Smooth muscle cell of the pulmonary artery (primary cell): ENCODE measurements around the gene BCL10. TPM values are rescaled to one million over a fixed set of nuclear protein-coding genes. Genes with fewer than 3 reads are reported as not detected.

Experiments
- total RNA-seq: library from RNA; depleted of rRNA; stranded (reverse); fragments of >200 nt; gene quantifications from 2 replicates; pipeline ENCODE4 v1.2.3, GENCODE V29; 2014

BCL10 gene
- 15.7 and 17.3 TPM in 2 replicates for total RNA-seq

GRCh38 chr1:85276215-85276977 is at the start of gene BCL10:
Gene BCL10, minus strand, starts transcription at chr1:85276632. Its CDS starts 280 bp downstream, at chr1:85276352.

GRCh38 chr1:85259118-85259911 is 17.1 kb downstream of the BCL10 start, which contains the start of gene C1orf52:
Gene C1orf52, minus strand, starts transcription at chr1:85259662. Its CDS starts 29 bp downstream, at chr1:85259633.

Other genes with a start within 250 kb of the BCL10 start
- gene MCOLN3, start 228.1 kb downstream of the BCL10 start, total RNA-seq = 0.72 and 0.73 TPM in 2 replicates
- gene SYDE2, start 75.6 kb downstream of the BCL10 start, total RNA-seq = 5.7 and 6.6 TPM in 2 replicates
- gene C1orf52, start 17.0 kb downstream of the BCL10 start, total RNA-seq = 20.1 and 24.7 TPM in 2 replicates
- gene DDAH1, start 188.5 kb upstream of the BCL10 start, total RNA-seq = 56.8 and 64.4 TPM in 2 replicates